DMS153 treated with DMSO at 0.1 percent for 48 hours (cell line): ENCODE results near the gene RMC1.
A peak's percentile ranks its signal among the peaks of the same experiment; 100 is the strongest.
"Not testable (repeated sequence)": the region's sequence is repeated elsewhere in the genome, so short reads cannot be mapped to it uniquely, and the experiment has no call there.

Experiments used
- DNase-seq: peaks from one replicate; lab custom pipeline; 2025; ENCODE audit not compliant: unreplicated experiment; lab: John Stamatoyannopoulos, UW

Gene RMC1

GRCh38 chr18:23503038-23503962 lies at the start of gene RMC1:
TSS of gene RMC1 (plus strand) at chr18:23503511. CDS start at chr18:23503619, 108 bp downstream.
- peak; percentile 81 for DNase-seq

- DNase-seq = no peak
Observed at GRCh38 chr18:23453680-23454058, 49.6 kb upstream of the RMC1 start.

GRCh38 chr18:23456835-23457234 lies 46.5 kb upstream of the RMC1 start:
- no peak for DNase-seq

- DNase-seq = no peak
Observed at GRCh38 chr18:23458830-23459529, 44.3 kb upstream of the RMC1 start.

- no peak for DNase-seq
Observed at GRCh38 chr18:23459530-23459921, 43.8 kb upstream of the RMC1 start.

- no peak for DNase-seq
Observed at GRCh38 chr18:23460285-23461273, 42.7 kb upstream of the RMC1 start.

GRCh38 chr18:23462876-23463275 lies 40.4 kb upstream of the RMC1 start:
- DNase-seq = no peak

GRCh38 chr18:23468753-23469459 lies 34.4 kb upstream of the RMC1 start:
- no peak for DNase-seq

- no peak for DNase-seq
Observed at GRCh38 chr18:23470620-23471387, 32.5 kb upstream of the RMC1 start.

- DNase-seq = no peak
Observed at GRCh38 chr18:23471486-23471885, 31.8 kb upstream of the RMC1 start.

GRCh38 chr18:23479829-23480505 lies 23.3 kb upstream of the RMC1 start:
- no peak for DNase-seq

- no peak for DNase-seq
Observed at GRCh38 chr18:23484561-23485182, 18.6 kb upstream of the RMC1 start.

- DNase-seq = no peak
Observed at GRCh38 chr18:23485386-23485785, 17.9 kb upstream of the RMC1 start.

GRCh38 chr18:23487738-23488570 lies 15.4 kb upstream of the RMC1 start:
- no peak for DNase-seq

GRCh38 chr18:23489586-23489985 lies 13.7 kb upstream of the RMC1 start:
- not testable (repeated sequence) for DNase-seq

- DNase-seq = no peak
Observed at GRCh38 chr18:23493654-23494053, 9.7 kb upstream of the RMC1 start.

- DNase-seq = no peak
Observed at GRCh38 chr18:23494992-23495391, 8.3 kb upstream of the RMC1 start.
